MCF 10A (cell line): ENCODE measurements around the gene FAM177B. TPM values are rescaled to one million over a fixed set of nuclear protein-coding genes. Genes with fewer than 3 reads are reported as not detected.
A peak's percentile ranks its signal among the peaks of the same experiment; 100 is the strongest.

Experiments used
- BruUV-seq: library from RNA; stranded (reverse); fragments of 400-500 nt; replicated peaks from 2 replicates; lab custom pipeline; 2021; lab: Mats Ljungman, UMichigan
- CTCF ChIA-PET: fragments of 300-600 bp; sonication (Branson Sonifier 250); formaldehyde crosslinking; extraction: SDS; loops from one replicate; lab custom pipeline; 2021; ENCODE audit warnings: antibody characterized with exemption, inconsistent platforms; lab: Yijun Ruan, JAX
- POLR2A ChIA-PET: fragments of 300-600, 350-650 bp; sonication (Branson Sonifier 250); formaldehyde crosslinking; extraction: SDS; loops from one replicate; lab custom pipeline; 2020; ENCODE audit warnings: antibody characterized with exemption, inconsistent platforms; lab: Yijun Ruan, JAX
- DNase-seq: peaks from one replicate; pipeline ENCODE4 v3.0.0-alpha.2; 2018; ENCODE audit not compliant: unreplicated experiment
- H3K27ac Mint-ChIP-seq: one replicate; pipeline ENCODE4 v1.8.0; 2022; ENCODE audit warnings: mild to moderate bottlenecking, low read depth, mixed read lengths; ENCODE audit not compliant: unreplicated experiment
- H3K27me3 Mint-ChIP-seq: one replicate; pipeline ENCODE4 v1.8.0; 2022; ENCODE audit warnings: mixed read lengths; ENCODE audit not compliant: insufficient read depth, unreplicated experiment
- H3K36me3 Mint-ChIP-seq: one replicate; pipeline ENCODE4 v1.8.0; 2022; ENCODE audit warnings: mild to moderate bottlenecking, moderate library complexity, mixed read lengths; ENCODE audit not compliant: insufficient read depth, unreplicated experiment
- H3K4me1 Mint-ChIP-seq: one replicate; pipeline ENCODE4 v1.8.0; 2022; ENCODE audit warnings: mixed read lengths; ENCODE audit not compliant: insufficient read depth, unreplicated experiment
- H3K4me3 Mint-ChIP-seq: one replicate; pipeline ENCODE4 v1.8.0; 2022; ENCODE audit warnings: mild to moderate bottlenecking, moderate library complexity, mixed read lengths; ENCODE audit not compliant: unreplicated experiment
- H3K9me3 Mint-ChIP-seq: one replicate; pipeline ENCODE4 v1.8.0; 2022; ENCODE audit warnings: mixed read lengths; ENCODE audit not compliant: unreplicated experiment
- intact Hi-C: fragments of 100-400 bp; cut with micrococcal nuclease; formaldehyde crosslinking; loops from 2 replicates; pipeline ENCODE4 v1.14.1; 2022
- total RNA-seq: library from RNA; stranded (reverse); gene quantifications from 2 replicates; pipeline ENCODE4 v1.2.3, GENCODE V29; 2022
- TF ChIP-seq, protein P1 (sequence below): fragments of 200-600 bp; IDR thresholded peaks from one replicate; pipeline ENCODE4 v1.8.0; 2022; ENCODE audit warnings: antibody characterized with exemption, mild to moderate bottlenecking; ENCODE audit not compliant: unreplicated experiment

Gene FAM177B
- total RNA-seq, 1 experiment from 2014 or later: not detected

DNA sequence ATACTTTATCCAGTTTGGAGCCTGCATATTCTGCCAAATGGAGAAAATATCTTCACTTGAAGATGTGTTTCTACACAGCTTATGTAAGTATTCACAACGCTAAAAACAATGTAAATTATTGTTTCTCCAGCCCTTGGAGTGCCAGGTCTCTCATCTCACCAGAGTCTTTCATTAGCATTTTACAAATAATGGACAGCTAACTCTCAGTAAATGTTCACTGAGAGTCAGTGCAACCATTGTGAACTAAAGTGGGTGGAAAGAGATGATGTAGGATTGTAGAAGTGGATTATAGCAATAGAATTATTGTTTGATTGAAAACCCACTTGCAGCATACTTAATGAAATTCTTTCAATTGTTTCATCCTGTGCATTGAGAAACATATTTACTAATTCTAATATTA, 8.3 kb upstream of the FAM177B start:
- no peaks in the 10 kb centered on the region for H3K27me3 Mint-ChIP-seq
- peaks cover 100% of the 10 kb centered on the region for H3K36me3 Mint-ChIP-seq
- POLR2A ChIA-PET: interaction anchor here (1.4 to 3.6 kb wide), 2 partner anchors 8 to 16 kb away, joined by 4 to 32 read pairs; partner anchors contain the start of genes AIDA, BROX and FAM177B
- TF ChIP-seq, protein P1, sequence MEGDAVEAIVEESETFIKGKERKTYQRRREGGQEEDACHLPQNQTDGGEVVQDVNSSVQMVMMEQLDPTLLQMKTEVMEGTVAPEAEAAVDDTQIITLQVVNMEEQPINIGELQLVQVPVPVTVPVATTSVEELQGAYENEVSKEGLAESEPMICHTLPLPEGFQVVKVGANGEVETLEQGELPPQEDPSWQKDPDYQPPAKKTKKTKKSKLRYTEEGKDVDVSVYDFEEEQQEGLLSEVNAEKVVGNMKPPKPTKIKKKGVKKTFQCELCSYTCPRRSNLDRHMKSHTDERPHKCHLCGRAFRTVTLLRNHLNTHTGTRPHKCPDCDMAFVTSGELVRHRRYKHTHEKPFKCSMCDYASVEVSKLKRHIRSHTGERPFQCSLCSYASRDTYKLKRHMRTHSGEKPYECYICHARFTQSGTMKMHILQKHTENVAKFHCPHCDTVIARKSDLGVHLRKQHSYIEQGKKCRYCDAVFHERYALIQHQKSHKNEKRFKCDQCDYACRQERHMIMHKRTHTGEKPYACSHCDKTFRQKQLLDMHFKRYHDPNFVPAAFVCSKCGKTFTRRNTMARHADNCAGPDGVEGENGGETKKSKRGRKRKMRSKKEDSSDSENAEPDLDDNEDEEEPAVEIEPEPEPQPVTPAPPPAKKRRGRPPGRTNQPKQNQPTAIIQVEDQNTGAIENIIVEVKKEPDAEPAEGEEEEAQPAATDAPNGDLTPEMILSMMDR: no peak
- no peaks in the 10 kb centered on the region for H3K4me1 Mint-ChIP-seq
- DNase-seq: no peak
- H3K4me3 Mint-ChIP-seq: no peak overlapping the region
- intact Hi-C loops: no loop called here
- CTCF ChIA-PET: interaction anchor here (0.7 to 2.8 kb wide), 9 partner anchors 8 to 955 kb away, joined by 3 to 23 read pairs (median 4); partner anchors contain the start of gene FAM177B
- H3K9me3 Mint-ChIP-seq: no peaks in the 10 kb centered on the region
- peak overlapping the region; percentile 68 for H3K27ac Mint-ChIP-seq
- BruUV-seq: no TSS peak

DNA sequence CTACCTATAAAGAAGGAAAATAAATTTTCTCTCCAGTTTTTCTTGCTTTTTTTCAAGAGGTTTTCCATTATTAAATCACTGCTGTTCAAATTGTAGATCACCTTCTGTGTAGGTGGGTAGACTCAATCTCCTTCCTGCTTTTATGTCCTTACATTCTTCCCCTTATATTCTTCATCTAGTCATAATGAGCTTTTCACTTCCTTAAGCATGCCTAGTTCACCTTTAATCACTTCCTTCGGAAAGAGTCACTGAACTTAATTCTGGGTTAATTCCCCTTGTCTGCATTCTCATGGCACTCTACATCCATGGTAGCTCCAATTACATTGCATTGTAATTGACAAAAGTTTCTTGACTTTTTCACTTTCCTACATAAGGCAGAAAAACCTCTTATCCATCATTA, 6.1 kb upstream of the FAM177B start:
- Mint-ChIP-seq H3K27ac (no peak overlapping the region), H3K4me3 (no peak overlapping the region), H3K36me3 (peaks cover 98% of the 10 kb centered on the region), H3K4me1 (no peaks in the 10 kb centered on the region), H3K27me3 (no peaks in the 10 kb centered on the region), H3K9me3 (no peaks in the 10 kb centered on the region)
- ChIA-PET CTCF (interaction anchor here (0.6 to 2.1 kb wide), 6 partner anchors 18 to 694 kb away, joined by 3 to 11 read pairs (median 5); no protein-coding TSS in a partner anchor), POLR2A (interaction anchor here (0.8 to 1.2 kb wide), 3 partner anchors 8 to 14 kb away, joined by 3 to 6 read pairs (median 5); no protein-coding TSS in a partner anchor)
- BruUV-seq: no TSS peak
- no peak for DNase-seq
- intact Hi-C loops: no loop called here
- TF ChIP-seq, protein P1: no peak

DNA sequence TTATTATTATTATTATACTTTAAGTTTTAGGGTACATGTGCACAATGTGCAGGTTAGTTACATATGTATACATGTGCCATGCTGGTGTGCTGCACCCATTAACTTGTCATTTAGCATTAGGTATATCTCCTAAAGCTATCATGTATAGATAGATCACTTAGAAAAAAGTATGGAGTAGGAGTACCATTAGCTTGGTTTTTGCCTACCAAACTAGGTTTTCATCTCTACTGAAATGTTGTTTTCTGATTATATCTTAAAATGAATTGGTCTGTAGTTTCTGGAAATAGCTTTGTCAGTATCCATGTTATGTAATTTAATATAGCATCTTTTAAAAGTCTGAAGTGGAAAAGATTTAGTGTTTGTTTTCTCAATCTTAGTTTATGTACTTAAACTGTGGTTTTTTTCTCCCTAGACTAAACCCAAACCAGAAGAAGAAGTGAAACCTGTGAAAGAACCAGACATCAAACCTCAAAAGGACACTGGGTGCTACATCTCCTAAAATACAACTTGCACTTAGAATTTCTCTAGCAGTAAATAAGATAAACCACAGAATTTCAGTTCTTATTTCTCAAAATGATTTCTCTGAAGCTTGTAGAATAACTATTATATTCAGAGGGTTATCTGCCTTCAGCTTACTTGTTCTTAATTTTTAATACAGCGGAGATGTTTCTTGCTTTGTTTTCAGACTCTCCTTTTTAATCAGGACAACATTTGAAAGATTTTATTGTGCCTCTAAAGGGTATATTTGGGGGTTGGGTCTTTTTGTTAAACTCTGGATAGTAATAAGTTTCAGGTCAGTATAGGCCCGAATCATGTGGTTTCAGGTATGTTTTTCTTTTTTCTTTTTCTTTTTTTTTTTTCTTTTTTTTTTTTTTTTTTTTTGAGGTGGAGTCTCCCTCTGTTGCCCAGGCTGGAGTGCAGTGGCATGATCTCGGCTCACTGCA, 4.5 kb upstream of the FAM177B start:
- Mint-ChIP-seq H3K36me3 (peaks cover 81% of the 10 kb centered on the region), H3K4me3 (no peak overlapping the region), H3K27me3 (no peaks in the 10 kb centered on the region), H3K9me3 (no peaks in the 10 kb centered on the region), H3K27ac (no peak overlapping the region), H3K4me1 (no peaks in the 10 kb centered on the region)
- intact Hi-C loops: no loop called here
- ChIA-PET POLR2A (interaction anchor here (0.6 to 1.9 kb wide), 5 partner anchors 9 to 46 kb away, joined by 3 to 9 read pairs (median 4); partner anchors contain the start of gene BROX), CTCF (interaction anchor here (0.6 to 2.1 kb wide), 7 partner anchors 8 to 824 kb away, joined by 3 to 11 read pairs (median 3); no protein-coding TSS in a partner anchor)
- DNase-seq: no peak
- BruUV-seq: no TSS peak
- TF ChIP-seq, protein P1: no peak

DNA sequence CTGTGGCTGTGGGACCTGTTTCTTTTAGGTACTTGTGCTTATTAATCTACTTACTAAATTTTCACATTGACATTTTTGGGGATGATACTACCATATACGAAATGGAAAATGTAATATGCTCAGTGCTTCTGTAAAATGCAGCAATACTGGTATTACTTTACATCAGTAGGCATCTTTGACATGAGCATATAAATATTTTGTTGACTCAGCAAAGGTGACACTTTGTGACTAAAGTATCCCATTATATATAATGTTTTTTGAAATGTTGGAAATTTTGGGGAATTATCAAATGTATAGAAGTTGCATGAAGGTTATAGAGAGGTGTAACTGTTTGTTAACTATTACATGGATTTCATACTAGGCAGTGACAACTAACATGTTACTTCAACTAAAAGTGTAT, 2.3 kb upstream of the FAM177B start:
- Mint-ChIP-seq H3K27ac (no peak overlapping the region), H3K4me3 (no peak overlapping the region), H3K4me1 (no peaks in the 10 kb centered on the region), H3K27me3 (no peaks in the 10 kb centered on the region), H3K9me3 (no peaks in the 10 kb centered on the region), H3K36me3 (peaks cover 59% of the 10 kb centered on the region)
- intact Hi-C loops: no loop called here
- DNase-seq: no peak
- POLR2A ChIA-PET: interaction anchor here (0.6 to 1.9 kb wide), 3 partner anchors 21 to 1496 kb away, joined by 3 to 9 read pairs (median 4); partner anchors contain the start of gene BROX
- BruUV-seq: no TSS peak
- TF ChIP-seq, protein P1: no peak
- CTCF ChIA-PET: interaction anchor here (0.8 kb wide), 1 partner anchor 9 kb away, joined by 3 read pairs; no protein-coding TSS in a partner anchor
